GM12874 (cell line): Measurements from ENCODE around the gene ATP10D.

Experiments used
- CTCF ChIP-seq: IDR thresholded peaks from 2 replicates; pipeline ENCODE4 v1.5.1; 2011; ENCODE audit warnings: low read depth, mild to moderate bottlenecking, control low read depth, low read length, moderate library complexity; ENCODE audit not compliant: insufficient read depth

Gene ATP10D

GRCh38 chr4:47531241-47531953, 46.3 kb downstream of the ATP10D start:
- no peak for TF ChIP-seq CTCF

- no peak for TF ChIP-seq CTCF
Observed at GRCh38 chr4:47531954-47532321, 46.9 kb downstream of the ATP10D start.

- no peak for TF ChIP-seq CTCF
Observed at GRCh38 chr4:47532658-47533057, 47.6 kb downstream of the ATP10D start.

- no peak for TF ChIP-seq CTCF
Observed at GRCh38 chr4:47533689-47534347, 48.7 kb downstream of the ATP10D start.

GRCh38 chr4:47534772-47535171, 49.7 kb downstream of the ATP10D start:
- TF ChIP-seq CTCF, result no peak

- TF ChIP-seq CTCF, result no peak
Observed at GRCh38 chr4:47535567-47536147, 50.6 kb downstream of the ATP10D start.

- no peak for TF ChIP-seq CTCF
Observed at GRCh38 chr4:47536966-47537365, 51.9 kb downstream of the ATP10D start.
